ENCODE measurements around the gene TP73.
A peak's percentile ranks its signal among the peaks of the same experiment; 100 is the strongest.
"Not testable (repeated sequence)": the region's sequence is repeated elsewhere in the genome, so short reads cannot be mapped to it uniquely, and the experiment has no call there.

The TP73 gene

DNA sequence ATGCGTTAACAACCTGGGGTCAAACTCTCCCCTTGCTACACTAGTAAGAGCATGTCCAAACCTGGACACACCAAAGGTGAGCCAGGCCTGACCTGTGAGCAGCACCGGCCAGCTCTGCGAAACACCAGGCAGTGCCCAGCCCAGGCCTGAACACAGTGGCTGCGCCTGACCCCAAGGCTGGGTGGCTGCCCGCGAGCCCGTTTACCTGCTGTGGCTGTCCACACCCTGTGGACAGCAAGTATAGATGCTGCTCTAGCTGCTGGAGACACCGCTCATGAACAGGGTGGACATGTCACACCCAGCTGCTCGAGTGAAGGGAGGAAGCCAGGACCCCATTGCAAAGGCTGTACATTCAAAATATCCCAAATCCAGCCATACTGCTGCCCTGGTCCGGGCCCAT lies 92.3 kb downstream of the TP73 start:
- DNase-seq (ENCODE audit: low read depth) = no peak

DNA sequence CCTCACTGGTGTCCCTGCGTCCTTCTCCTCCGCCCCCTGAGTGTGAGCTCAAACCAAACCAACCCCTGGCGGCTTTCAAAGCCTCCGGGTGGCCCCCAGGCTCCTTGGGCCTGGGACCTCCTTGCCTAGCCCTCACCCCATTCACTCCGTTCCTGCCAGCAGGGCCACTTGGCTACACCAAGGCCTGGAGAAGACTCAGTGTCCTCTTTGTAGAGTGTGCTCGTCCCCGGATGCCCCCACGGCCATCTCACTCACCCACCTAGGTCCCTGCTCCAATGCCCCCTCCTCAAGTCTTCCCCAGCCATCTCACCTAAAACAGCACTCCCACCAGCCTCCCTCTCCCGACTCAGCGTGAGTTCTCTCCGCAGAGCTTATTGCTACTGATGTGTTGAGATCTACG lies 92.8 kb downstream of the TP73 start:
- no peak for DNase-seq (ENCODE audit: low read depth)

DNA sequence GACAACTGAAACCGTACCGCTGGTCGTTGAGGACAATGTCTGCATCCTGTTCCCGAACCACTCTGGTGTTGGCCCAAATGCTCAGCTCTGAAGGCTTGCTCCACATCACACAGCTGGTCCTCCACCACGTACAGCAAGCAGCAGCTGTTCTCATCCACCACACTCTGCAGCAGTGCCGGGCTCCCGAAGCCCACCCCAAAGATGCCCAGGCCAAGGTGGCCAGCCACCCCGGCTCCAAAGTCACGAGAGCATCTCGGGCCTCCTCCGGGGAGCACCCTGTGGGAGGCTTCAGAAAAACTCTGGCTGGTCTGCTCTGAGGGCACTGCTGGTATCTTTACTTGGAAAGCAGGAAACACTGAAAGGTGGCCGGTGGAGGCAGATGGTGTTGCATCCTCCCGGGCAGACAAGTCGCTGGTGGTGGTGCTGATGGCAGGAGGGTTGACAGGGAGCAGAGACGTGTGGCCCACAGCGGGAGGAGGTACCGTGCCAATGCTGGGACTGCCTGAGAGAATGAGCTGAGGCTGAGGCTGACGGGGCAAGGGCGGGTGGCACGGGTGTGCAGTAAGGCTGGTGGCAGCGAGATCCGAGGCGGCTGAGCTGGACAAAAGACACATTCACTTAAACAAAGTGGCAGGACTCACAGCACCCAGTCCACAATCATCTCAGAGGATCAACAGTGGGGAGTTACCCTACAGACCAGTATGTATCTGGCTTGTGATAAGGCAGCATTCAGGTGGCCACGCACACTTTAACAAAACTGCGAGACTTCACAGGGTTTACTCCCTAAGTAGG lies 93.5 kb downstream of the TP73 start:
- no peak for DNase-seq (ENCODE audit: low read depth)

DNA sequence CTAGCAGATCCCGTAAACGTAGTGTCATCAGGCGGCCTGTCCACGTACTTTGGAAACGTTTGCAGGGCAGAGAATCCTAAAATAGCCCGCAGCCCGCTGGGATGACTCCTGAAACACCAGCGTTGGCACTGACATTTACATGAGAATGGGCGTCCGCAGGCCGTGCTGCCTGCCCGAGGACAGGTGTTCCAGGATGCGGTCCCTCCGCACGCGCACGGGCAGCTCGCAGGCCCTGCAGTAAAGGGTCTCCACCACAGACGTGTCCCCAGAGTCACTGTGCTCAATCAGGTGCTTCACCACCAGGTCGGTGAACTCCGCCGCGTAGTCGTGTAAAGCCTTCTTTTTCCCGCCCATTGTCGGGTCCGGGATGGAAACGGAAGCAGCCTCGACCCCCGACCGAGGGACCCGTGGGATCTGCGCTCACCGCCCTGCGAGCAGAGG lies 94.1 kb downstream of the TP73 start:
- DNase-seq (ENCODE audit: low read depth) = no peak

DNA sequence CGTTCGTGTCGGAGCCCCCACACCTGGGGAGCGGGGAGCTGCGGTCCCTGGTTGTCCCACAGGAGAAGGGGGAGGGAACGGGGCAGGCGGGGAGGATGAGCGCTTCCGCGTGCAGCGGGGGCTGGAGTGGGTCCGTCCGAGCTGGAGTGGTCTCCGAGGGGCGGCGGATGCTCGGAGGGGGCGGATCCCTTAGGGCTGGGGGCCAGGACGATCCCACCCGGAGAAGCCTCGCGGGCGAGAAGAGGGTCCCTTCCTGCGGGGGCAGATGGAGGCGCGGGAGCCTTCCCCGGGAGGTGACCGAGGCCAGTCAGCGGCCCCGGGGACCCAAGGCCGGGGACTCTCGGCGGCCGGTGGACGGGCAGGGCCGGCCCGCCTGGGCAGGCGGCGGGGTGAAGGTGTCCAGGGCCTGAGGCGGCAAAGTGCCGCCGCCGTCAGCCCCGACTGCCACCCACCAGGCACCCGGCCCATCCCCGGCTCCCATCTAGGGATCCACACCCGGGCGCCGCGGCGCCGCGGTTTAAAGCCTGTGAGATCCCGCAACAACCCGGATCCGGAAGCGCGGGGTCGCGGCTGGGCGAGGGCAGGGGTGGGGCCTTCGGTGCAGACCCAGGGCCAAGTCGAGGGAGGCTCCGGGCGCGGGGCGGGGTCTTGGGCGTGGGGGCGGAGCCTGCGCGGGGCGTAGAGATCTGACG lies 94.7 kb downstream of the TP73 start:
- peak; percentile 76 for DNase-seq (ENCODE audit: low read depth)

DNA sequence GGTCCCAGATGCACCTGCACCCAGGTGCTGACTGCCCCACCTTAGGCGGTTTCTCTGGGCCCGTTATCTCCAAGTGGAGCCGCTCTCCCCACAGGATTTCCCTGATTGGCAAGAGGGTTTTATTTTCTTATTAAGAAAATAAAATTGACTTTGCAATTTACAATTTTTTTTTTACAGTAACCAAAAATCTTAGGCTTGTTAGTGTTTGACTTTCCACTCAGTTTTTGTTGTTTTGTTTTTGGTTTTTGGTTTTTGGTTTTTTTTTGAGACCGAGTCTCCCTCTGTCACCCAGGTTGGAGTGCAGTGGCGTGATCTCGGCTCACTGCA lies 95.2 kb downstream of the TP73 start:
- no peak for DNase-seq (ENCODE audit: low read depth)

DNA sequence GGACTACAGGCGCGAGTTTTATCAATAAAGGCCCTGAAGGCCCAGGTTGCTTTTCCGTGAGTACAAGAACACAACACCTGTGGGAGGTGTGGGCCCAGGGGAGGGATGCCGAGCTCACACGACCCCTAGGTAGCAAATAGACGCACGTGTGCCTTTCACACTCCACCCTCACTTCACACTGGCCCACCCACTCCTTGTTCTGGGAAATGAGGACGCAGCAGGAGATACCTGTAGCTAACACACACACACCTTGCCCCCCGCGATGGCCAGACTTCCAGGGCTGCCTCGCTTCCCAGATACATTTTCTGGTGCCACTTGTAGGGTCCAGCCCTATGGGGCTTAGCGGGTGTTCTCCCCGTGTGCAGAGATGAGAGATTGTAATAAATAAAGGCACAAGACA lies 95.6 kb downstream of the TP73 start:
- no peak for DNase-seq (ENCODE audit: low read depth)

DNA sequence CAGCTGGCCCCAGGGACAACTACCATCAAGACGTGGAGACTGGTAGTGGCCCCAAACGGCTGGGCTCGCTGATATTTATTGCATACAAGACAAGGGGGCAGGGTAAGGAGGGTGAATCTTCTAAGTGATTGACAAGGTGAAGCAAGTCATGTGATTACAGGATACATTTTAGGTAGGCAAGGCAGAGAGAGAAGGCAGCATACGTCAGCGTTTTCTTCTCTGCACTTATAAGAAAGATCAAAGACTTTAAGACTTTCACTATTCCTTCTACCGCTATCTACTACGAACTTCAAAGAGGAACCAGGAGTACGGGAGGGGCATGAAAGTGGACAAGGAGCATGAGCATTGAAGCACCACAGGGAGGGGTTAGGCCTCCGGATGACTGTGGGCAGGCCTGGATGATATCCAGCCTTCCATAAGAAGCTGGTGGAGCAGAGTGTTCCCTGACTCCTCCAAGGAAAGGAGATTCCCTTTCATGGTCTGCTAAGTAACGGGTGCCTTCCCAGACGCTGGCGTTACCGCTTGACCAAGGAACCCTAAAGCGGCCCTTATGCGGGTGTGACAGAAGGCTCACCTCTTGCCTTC lies 96.1 kb downstream of the TP73 start:
- DNase-seq (ENCODE audit: low read depth) = not testable (repeated sequence)

DNA sequence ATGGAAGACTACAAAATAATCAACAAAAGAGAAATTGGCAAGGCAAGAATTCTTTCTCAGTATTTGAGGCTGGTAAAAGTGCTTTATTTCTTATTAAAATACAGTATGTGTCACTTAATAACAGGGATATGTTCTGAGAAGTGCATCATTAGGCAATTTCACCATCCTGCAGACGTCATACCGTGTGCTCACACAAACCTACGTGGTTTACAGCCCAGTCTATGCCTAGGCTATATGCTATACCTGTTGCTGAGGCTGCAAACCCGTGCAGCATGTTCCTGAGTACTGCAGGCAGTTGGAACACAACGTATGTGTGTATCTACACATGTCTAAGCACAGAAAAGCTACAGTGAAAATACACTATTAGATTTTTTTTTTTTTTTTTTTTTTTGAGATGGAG lies 97.2 kb downstream of the TP73 start:
- no peak for DNase-seq (ENCODE audit: low read depth)

DNA sequence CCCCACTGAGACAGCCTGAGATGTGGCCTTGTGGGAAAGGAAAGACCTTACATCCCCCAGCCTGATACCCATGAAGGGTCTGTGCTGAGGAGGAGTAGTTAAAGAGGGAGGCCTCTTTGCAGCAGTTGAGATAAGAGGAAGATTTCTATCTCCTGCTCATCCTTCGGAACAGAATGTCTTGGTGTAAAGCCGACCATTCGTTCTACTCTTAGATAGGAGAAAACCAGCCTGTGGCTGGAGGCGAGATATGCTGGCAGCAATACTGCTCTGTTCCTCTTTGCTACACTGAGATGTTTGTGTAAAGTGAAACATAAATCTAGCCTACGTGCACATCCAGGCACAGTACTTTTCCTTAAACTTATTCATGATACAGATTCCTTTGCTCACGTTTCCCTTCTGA lies 98.4 kb downstream of the TP73 start:
- no peak for DNase-seq (ENCODE audit: low read depth)

DNA sequence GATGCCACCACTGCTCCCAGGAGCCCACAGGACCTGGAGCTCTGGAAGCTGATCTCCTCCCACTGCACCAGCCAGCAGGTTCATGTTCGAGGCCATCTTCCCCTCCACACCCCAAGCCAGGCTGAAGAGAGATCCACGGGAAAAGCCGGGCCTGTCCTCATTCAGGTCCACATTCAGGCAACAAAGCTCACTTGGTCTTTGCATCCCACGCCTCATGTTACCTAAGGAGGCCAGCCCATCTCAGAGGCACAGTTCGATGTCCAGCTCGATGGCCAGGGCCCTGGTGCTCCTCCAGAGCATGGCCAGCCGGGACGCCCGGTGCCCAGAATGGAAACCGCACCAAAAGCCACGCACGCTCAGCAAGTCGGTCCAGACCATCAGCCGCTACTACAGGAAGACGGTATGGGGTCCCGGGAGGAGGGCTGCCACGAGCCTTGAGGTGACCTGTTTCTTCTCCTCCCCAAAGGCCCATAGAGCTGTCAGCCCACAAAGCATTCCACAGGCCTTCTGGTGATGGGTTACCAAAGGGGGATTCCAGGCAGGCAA lies 100.2 kb downstream of the TP73 start, which contains the start of gene CCDC27:
Gene CCDC27 (plus strand): TSS at position 51 of the 546 bp plus-strand sequence. CDS start 32 bp downstream, at position 83.
- no peak for DNase-seq (ENCODE audit: low read depth)

DNA sequence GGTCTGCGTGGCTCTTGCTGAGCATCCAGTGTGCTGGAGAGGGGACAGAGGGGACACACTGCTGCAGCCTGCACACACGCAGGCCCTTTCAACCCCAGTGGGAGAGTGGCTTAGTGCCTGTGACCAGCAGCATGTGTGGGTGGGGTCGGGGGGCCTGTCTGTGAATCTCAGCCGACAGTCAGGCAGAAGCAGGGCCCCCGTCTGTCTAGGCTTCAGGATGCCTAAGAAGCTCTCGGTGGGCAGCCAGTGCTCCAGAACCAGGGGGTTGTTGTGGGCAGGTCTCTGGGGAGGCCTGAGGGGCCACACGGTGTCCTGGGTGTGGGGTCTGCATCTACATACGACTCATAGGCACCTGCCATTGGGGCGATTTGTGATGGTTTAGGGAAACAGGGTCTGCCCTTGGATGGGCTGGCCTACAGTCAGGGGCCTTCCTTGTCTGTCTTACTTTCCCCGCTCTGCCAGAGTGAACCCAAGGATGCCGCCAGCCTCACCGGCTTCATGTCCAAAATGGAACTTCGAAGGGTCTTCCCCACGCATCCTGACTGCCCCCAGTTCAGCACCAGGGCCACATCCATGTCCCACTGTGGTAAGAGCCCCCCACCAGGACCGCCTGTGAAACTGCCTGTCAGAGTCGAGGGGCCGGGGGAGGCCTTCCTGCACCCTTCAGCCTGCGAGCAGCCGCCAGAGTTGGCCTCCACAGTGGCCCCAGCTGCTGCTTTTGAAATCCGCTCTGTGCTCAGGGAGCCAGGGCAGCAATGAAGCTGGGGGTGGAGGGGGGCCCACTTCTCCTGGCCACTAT lies 101.5 kb downstream of the TP73 start:
- no peak for DNase-seq (ENCODE audit: low read depth)

DNA sequence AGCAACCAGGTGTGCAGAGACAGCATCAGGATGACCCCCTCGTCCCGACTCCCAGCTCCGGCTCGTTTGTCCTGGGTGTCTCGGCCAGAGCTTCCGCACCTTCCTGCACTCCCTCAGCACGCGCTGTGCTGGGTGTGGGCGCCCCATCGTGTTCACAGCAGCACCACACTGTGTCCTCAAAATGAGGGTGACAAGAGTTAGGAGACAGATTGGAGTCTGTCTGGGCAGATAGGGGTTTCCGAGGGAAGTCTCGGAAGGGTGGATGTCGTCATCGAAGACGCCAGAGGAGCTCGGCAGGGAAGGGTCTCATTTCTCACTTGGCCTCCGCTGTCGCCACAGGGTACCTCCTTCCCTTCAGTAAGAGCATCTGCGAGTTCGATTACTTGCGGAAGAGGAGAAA lies 104.1 kb downstream of the TP73 start:
- DNase-seq (ENCODE audit: low read depth) = no peak

DNA sequence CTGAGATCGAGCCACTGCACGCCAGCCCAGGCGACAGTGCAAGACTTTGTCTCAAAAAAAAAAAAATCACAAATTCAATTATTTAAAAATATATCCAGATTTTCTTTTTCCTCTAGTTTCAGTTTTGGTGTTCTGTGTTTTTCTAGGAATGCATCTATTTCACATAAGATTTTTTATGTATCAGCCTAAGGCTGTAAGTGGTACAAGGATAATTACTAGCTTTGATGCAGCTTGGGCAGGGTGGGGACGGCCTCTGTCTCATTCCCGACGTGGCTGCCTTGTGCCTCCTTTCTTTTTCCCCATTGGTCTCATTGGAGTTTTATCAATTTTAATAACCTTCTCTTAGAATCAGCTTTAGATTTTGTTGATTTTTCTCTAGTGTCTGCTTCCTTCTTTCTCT lies 106.8 kb downstream of the TP73 start:
- DNase-seq (ENCODE audit: low read depth) = no peak

DNA sequence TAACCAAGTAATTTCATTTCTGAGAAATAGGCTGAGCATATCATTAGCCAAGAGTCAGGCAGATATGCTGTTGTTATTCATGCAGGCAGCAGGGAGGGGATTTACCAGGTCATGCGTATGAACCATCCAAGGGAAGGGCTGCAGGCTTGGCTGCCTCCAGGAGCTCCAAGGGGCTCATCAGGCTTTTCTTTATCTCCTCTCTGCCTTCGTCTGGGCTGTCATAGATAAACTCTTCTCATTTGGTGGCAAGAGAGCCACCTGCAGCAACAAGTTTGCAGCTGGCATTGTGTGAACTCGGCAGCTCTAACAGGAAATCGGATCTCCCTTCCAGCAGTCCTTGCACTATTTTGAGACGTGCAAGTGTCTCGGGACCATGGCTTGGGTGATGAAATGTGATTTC lies 107.5 kb downstream of the TP73 start:
- DNase-seq (ENCODE audit: low read depth) = no peak

DNA sequence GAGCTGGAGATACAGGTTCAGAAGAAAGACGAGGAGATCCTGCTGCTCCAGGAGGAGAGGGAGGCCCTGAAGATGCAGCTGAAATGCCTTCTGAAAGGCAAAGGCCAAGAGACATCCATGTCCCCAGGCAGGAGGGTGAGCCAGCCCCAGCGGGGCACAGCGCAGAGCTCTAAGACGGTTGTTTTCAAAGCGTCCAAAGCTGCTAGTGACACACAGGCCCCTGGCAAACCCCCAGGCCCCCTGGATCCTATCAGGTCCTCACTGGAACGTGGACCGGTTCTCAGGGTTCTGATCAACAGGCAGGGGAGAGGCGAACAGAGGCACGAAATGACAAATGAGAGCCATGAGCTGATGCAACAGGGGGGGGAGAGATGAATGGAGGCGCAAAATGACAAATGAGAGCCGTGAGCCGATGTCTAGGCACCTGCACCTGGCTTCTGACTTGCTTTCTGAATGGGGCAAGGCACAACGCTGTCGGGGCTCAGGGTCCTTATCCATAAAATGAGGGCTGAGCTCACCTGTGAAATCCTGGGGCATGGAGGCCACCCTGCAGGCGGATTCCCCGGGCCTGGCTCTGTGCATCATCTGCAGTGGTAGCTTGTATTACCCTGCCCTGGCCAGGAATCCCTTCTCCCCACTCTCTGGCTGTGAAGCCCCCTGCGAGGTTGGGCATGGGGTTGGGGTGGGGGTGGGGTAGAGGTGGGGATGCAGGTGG lies 109.1 kb downstream of the TP73 start:
- no peak for DNase-seq (ENCODE audit: low read depth)

DNA sequence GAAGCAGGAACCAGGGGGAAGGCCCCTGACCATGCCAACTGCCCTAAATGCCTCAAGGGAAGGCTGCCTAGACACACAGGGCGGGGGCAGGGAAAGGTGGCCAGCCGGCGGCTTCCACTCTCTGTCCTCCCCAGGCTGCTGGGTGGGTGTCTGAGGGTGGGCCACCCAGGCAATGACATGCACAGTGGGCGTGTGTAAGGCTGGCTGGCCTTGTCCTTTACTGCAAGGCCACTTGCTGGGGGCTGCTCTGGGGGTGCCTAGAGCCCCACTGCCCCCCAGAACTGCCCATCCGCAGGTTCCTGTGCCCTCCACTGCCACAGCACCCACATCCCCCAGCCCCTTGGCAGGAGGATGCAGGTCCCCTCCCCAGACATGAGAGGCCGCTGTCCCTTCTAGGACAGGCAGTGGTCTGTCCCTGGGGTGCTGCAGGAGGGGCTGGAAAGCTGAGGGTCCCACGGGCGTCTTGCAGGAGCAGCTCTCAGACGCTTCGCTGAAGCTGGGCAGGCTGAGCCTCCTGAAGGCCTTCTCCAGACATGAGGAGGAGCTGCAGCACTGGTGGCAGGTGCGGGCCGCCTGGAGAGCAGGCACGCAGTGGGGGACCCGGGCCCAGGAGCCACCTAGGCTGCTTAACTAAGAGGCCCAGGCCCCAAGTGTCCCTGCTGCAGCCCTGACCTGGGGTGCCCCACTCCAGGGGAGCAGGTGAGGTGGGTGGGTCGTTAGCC lies 110.0 kb downstream of the TP73 start:
- no peak for DNase-seq (ENCODE audit: low read depth)

DNA sequence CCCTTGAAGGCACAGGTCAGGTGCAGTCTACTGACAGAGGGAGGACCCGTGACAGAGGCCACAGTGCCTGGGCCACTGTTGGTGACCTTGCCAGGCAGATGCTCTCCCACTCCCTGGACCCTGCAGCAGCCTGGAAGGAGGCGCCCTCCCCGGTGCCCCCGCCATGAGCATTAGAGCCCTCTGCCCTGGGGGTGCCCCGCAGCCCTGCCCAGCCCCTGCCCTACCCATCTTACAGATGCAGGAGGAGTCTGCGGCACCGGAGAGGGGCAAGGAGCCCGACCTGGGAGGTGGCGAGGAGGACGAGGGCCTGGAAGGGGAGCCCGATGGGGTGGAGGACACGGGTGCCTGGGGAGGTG lies 110.5 kb downstream of the TP73 start:
- no peak for DNase-seq (ENCODE audit: low read depth)

DNA sequence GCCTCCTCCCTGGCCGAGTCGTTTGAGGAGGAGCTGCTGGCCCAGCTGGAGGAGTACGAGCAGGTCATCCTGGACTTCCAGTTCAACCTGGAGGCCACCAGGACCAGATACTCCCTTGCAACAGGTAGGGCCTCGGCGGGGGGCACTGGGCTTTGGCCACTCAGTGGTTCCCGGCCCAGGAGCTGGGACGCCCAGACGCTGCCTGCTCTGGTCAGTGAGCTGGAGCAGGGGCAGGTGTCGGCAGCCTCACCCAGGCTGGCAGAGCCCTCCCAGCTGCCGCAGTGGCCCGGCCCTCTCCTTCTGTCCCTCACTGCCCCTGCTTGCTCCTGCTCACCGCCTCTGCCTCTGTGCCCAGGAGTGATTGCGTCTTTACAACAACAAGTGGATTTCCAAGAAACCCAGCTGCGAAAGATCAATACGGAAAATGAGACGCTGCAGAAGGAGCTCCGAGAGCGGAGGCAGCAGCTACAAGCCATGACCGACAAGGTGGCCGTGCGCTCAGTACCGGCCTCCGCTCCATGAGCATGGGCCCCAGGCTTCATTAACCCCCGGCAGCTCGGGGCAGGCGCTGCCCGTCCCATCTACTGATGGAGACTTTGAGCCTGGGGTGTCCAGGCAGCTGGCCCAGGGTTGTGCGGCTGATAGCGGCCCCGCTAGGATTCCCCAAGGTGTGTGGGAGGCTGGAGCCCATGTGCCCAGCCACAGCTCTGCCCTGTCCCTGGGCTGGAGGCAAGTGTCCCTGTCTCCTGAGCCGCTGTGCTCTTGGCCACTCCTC lies 111.2 kb downstream of the TP73 start:
- no peak for DNase-seq (ENCODE audit: low read depth)

DNA sequence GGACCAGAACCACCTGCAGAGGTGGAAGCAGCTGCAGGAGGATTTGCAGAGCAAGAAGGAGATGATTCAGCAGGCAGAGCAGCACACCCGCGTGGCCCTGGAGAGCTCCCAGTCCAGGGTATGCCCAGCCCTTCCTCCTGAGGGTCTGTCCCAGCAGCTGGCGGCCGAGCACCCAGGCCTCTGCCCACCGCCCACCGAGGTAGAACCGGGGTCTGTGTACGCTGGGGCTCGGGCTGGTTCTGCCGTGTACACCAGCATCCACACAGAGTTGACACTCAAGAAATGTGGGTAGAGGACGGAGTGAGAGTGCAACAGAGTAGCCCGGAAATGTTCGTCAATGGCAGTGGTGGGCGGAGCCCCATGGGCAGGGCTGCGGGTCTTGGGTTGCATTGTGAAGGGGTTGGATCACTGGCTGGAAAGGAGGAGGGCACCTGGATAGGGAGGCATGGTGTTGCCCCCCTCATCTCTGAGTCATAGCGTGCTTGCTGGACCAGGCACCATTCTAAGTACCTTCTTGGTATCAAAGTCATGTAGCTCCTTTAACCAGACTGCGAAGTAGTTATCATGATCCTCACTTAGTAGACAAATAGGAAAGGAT lies 115.1 kb downstream of the TP73 start:
- DNase-seq (ENCODE audit: low read depth) = no peak

All from fibroblast of gingiva (primary cell).